NCI-H2227 (cell line): ENCODE results near the gene KCTD14.
"Not testable (repeated sequence)": the region's sequence is repeated elsewhere in the genome, so short reads cannot be mapped to it uniquely, and the experiment has no call there.

Experiments used
- DNase-seq: peaks from one replicate; lab custom pipeline; 2025; ENCODE audit not compliant: unreplicated experiment; lab: John Stamatoyannopoulos, UW

Gene KCTD14

DNA sequence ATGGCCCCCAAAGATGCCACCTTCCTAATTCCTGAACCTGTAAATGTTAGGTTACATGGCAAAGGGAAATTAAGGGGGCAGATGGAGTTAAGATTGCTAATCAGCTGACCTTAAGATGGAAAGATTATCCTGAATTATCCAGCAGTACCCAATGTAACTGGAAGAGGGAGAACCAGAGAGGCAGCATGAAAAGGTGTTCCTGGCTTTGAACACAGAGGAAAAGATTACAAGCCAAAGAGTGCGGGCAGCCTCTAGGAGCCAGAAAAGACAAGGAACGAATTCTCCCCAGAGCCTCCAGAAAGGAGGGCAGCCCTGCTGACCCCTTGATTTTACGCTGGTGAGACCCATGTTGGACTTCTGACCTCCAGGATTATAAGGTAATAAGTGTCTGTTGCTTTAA lies 25.5 kb upstream of the KCTD14 start:
- no peak for DNase-seq

- DNase-seq = no peak
Observed at GRCh38 chr11:78046486-78046854, 23.4 kb upstream of the KCTD14 start.

GRCh38 chr11:78045851-78046485 lies 22.9 kb upstream of the KCTD14 start:
- peak; percentile 90 for DNase-seq

DNA sequence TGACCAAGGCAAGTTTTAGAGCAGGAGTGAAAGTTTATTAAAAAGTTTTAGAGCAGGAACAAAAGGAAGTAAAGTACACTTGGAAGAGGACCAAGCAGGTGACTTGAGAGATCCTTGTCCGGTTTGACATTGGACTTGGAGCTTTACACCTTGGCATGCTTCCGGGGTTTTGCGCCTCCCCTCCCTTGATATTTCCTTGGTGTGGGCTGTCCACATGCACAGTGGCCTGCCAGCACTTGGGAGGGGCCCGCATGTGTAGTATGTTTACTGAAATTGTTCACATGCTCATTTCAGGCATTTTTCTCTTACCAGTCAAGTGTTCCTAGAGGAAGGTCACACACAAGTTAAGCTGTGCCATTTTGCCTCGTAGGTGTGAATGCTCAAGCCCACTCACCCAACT lies 21.6 kb upstream of the KCTD14 start:
- DNase-seq = no peak

DNA sequence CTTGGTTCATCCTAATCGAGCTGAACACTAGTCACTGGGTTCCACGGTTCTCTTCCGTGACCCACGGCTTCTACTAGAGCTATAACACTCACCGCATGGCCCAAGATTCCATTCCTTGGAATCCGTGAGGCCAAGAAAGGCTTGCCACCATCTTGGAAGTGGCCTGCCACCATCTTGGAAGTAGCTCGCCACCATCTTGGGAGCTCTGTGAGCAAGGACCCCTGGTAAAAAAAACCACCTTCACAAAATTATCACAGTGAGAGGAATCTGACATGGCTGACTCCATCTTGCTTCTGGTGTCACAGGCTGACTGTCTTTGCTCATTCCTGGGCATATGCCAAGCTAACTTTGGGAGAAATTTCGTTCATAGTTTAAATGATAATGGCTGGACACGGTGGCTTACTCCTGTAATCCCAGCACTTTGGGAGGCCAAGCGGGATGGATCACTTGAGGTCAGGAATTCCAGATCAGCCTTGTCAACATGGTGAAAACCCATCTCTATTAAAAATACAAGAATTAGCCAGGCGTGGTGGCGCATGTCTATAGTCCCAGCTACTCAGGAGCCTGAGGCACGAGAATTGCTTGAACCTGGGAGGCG lies 18.9 kb upstream of the KCTD14 start:
- no peak for DNase-seq

- DNase-seq = not testable (repeated sequence)
Observed at GRCh38 chr11:78041380-78041719, 18.3 kb upstream of the KCTD14 start.

GRCh38 chr11:78040691-78041379 lies 17.8 kb upstream of the KCTD14 start:
- DNase-seq = no peak

GRCh38 chr11:78039919-78040671 lies 17.0 kb upstream of the KCTD14 start:
- DNase-seq = peak; percentile 59

- DNase-seq = no peak
Observed at GRCh38 chr11:78039391-78039918, 16.4 kb upstream of the KCTD14 start.

DNA sequence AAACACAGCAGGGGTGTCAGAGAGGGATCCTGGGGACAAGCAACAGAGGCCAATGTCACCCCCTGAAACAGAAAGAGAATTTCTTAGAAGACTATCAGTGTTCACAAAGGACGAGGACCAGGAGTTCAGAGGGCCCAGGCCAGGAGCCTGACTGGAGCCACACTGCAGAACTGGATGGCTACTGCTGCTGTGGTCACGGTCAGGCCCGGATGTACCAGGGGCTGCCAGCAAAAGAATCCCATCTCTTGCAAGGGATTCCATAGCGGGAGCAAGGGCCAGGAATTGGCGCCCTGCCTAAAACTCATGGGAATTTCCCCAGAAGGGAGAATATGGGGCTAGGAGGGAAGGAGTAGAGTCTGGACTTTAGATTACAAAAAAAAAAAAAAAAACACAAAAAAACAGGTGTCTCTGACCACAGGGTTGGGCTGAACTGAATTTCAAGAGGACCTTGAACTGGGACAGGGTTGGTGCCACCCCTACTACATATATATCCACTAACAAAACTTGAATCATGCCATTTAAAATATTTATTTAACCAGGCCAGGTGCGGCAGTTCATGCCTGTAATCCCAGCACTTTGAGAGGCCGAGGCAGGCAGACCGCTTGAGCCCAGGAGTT lies 15.7 kb upstream of the KCTD14 start:
- no peak for DNase-seq

GRCh38 chr11:78037825-78038620 lies 14.9 kb upstream of the KCTD14 start:
- no peak for DNase-seq

DNA sequence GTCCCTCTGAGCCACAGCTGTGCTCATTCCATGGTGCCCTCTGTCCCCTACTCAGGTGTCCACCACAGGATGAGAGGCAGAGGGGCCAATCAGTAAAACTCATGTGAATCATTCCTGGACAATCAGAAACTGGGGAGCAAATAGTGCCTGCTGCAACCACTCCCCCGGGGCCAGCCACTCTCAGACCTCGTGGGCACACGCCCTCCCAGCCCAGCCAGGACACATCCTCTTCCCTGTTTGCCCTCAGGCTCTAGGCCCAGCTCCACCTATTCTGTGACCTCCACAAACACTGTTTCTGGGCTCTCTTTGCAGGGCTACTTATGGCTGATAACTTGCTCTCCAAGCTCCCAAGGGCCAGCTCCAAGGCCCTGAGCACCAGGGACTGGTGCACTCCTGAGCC lies 14.0 kb upstream of the KCTD14 start:
- DNase-seq = no peak

GRCh38 chr11:78036313-78036712 lies 13.2 kb upstream of the KCTD14 start:
- no peak for DNase-seq

DNA sequence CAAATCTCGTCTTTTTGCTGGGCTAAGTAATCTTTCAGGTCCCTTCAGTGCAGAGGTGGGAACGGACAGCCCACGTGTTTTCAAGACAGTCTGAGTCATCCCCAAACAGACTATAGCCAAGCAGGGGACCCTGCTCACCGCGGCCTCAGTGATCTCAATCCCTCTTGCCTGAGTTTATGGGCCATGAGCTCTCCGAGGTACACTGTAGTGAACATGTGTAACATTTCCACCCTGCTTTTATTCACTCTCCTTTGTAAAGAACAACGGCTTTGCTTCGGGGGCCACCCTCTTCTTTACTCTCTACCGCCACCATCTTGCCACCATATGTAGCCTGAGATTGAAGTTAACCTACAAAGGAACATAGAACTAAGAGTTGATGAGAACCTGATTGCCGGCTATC lies 11.5 kb upstream of the KCTD14 start:
- no peak for DNase-seq

DNA sequence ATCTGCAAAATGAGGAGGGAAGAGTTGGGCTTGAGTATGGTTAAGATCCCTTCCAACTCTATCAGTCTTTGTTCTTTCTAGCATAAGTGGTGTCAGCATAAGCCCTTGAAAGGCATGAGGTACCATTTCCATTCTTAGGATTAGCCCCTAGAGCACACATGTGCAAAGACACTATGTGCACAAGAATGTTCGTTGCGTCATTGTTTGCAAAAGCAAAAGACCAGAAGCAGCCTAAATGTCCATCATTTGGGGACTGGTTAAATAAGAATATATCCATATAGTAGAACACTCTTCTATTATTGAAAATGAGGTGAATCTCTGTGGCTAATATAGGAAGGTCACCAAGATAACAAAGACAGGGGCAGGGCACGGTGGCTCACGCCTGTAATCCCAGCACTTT lies 10.0 kb upstream of the KCTD14 start:
- DNase-seq = no peak

DNA sequence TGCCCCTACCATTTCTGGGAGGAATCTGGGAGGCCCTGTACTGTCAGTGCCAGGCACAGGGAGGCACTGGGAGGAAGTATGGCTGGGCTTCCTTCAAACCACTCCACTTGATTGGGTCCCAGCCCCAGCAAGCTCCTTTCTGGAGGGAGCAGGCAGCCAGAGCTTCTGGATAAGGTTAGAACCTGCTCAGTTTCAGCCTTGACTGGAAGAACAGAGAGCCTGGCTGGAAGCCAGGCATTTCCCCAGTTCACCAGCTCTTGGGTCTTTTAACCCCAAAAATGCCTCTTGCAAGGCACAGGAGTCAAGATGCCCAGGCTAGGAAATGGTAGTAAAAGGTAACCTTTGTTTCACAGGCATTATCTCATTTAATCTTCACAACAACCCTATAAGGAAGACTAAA lies 9.0 kb upstream of the KCTD14 start:
- DNase-seq = no peak

GRCh38 chr11:78031629-78032028 lies 8.6 kb upstream of the KCTD14 start:
- no peak for DNase-seq

GRCh38 chr11:78030429-78031325 lies 7.6 kb upstream of the KCTD14 start:
- peak; percentile 90 for DNase-seq

DNA sequence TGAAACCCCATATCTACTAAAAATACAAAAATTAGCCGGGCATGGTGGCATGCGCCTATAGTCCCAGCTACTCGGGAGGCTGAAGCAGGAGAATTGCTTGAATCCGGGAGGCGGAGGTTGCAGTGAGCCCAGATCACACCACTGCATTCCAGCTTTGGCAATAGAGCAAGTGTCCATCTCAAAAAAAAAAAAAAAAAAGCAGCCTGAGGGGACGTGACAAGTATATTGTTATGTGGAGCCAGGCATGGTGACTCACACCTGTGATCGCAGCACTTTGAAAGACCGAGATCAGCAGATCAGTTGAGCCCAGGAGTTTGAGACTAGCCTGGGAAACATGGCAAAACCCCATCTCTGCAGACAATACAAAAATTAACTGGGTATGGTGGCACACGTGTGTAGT lies 5.3 kb upstream of the KCTD14 start:
- DNase-seq = not testable (repeated sequence)
